IMR-90 (cell line): ENCODE data around the gene BRSK1. TPM values are rescaled to one million over a fixed set of nuclear protein-coding genes. Genes with fewer than 3 reads are reported as not detected.

Experiments used
- ATAC-seq: fragments of 200-7000 bp; cut with Tn5 transposase; 2 replicates; pipeline ENCODE4 v1.9.1; 2020; ENCODE audit warnings: low read depth, mild to moderate bottlenecking, moderate library complexity
- BruUV-seq: library from RNA; stranded (reverse); fragments of 400-500 nt; replicated peaks from 2 replicates; lab custom pipeline; 2021; lab: Mats Ljungman, UMichigan
- CTCF ChIA-PET: fragments of 300-600 bp; formaldehyde crosslinking; extraction: SDS; loops from one replicate; lab custom pipeline; 2021; ENCODE audit warnings: antibody characterized with exemption; lab: Yijun Ruan, JAX
- POLR2A ChIA-PET: fragments of 300-600 bp; sonication (Branson Sonifier 250); formaldehyde crosslinking; loops from one replicate; lab custom pipeline; 2022; ENCODE audit warnings: antibody characterized with exemption; ENCODE audit not compliant: unreplicated experiment; lab: Charles Lee
- DNase-seq: peaks from one replicate; pipeline ENCODE4 v3.0.0; 2013
- H2AFZ ChIP-seq: replicated peaks from 2 replicates; pipeline ENCODE3; 2013; ENCODE audit warnings: low read length, mild to moderate bottlenecking; ENCODE audit not compliant: poor library complexity
- H2AK5ac ChIP-seq: 2 replicates; pipeline ENCODE4 v1.6.1; 2013; ENCODE audit warnings: low read depth, low read length, inconsistent platforms
- H2AK9ac ChIP-seq: replicated peaks from 2 replicates; pipeline ENCODE3; 2013; ENCODE audit warnings: mild to moderate bottlenecking, low read depth, low read length, moderate library complexity; ENCODE audit not compliant: poor library complexity
- H2BK120ac ChIP-seq: 2 replicates; pipeline ENCODE4 v1.6.1; 2013; ENCODE audit warnings: low read depth, low read length, inconsistent platforms
- H2BK15ac ChIP-seq: 3 replicates; pipeline ENCODE4 v1.6.1; 2013; ENCODE audit warnings: low read depth, low read length, inconsistent platforms
- H2BK20ac ChIP-seq: 2 replicates; pipeline ENCODE4 v1.6.1; 2013; ENCODE audit warnings: low read depth, mild to moderate bottlenecking, inconsistent platforms, low read length, moderate library complexity
- H2BK5ac ChIP-seq: 2 replicates; pipeline ENCODE4 v1.6.1; 2013; ENCODE audit warnings: mild to moderate bottlenecking, low read depth, low read length, inconsistent platforms; ENCODE audit not compliant: poor library complexity, severe bottlenecking
- H3K14ac ChIP-seq: replicated peaks from 2 replicates; pipeline ENCODE4 v1.6.1; 2013; ENCODE audit warnings: low read depth, low read length, inconsistent platforms
- H3K18ac ChIP-seq: 2 replicates; pipeline ENCODE4 v1.6.1; 2013; ENCODE audit warnings: low read depth, low read length, control low read depth
- H3K23ac ChIP-seq: 2 replicates; pipeline ENCODE4 v1.6.1; 2013; ENCODE audit warnings: low read depth, low read length, inconsistent platforms
- H3K27ac ChIP-seq: 2 replicates; pipeline ENCODE4 v1.5.1; 2013; ENCODE audit warnings: mild to moderate bottlenecking, control low read depth, low read length; ENCODE audit not compliant: insufficient read depth
- H3K27me3 ChIP-seq: 2 replicates; pipeline ENCODE4 v1.6.1; 2013; ENCODE audit warnings: low read length; ENCODE audit not compliant: control insufficient read depth, insufficient read depth
- H3K36me3 ChIP-seq: 2 replicates; pipeline ENCODE4 v1.6.1; 2013; ENCODE audit warnings: low read length, mixed read lengths; ENCODE audit not compliant: control insufficient read depth, insufficient read depth
- H3K4ac ChIP-seq: 2 replicates; pipeline ENCODE4 v1.6.1; 2013; ENCODE audit warnings: low read depth, low read length, inconsistent platforms
- H3K4me1 ChIP-seq: 2 replicates; pipeline ENCODE4 v1.6.1; 2013; ENCODE audit warnings: low read length, mixed read lengths; ENCODE audit not compliant: control insufficient read depth, insufficient read depth
- H3K4me2 ChIP-seq: 2 replicates; pipeline ENCODE4 v1.6.1; 2013; ENCODE audit warnings: low read depth, mild to moderate bottlenecking, control low read depth, low read length, moderate library complexity
- H3K4me3 ChIP-seq: 2 replicates; pipeline ENCODE4 v1.5.1; 2013; ENCODE audit warnings: low read depth, mild to moderate bottlenecking, control low read depth, low read length, moderate library complexity; ENCODE audit not compliant: insufficient read depth
- H3K56ac ChIP-seq: 2 replicates; pipeline ENCODE4 v1.6.1; 2013; ENCODE audit warnings: low read length, inconsistent platforms; ENCODE audit not compliant: insufficient read depth; ENCODE audit errors: extremely low read depth
- H3K79me1 ChIP-seq, 2 experiments: 2 replicates each; pipeline ENCODE4 v1.6.1; 2013; ENCODE audit warnings: low read length in 2 of 2, inconsistent platforms in 1 of 2, low read depth in 1 of 2
- H3K9ac ChIP-seq: 2 replicates; pipeline ENCODE4 v1.6.1; 2013; ENCODE audit warnings: low read depth, low read length, control low read depth
- H3K9me1 ChIP-seq: 2 replicates; pipeline ENCODE4 v1.6.1; 2013; ENCODE audit warnings: low read length, inconsistent platforms; ENCODE audit not compliant: insufficient read depth
- H3K9me3 ChIP-seq: 2 replicates; pipeline ENCODE4 v1.6.1; 2013; ENCODE audit warnings: low read length; ENCODE audit not compliant: control insufficient read depth, insufficient read depth
- H4K20me1 ChIP-seq: 2 replicates; pipeline ENCODE4 v1.6.1; 2013; ENCODE audit warnings: low read length, inconsistent platforms; ENCODE audit not compliant: insufficient read depth
- H4K5ac ChIP-seq: 2 replicates; pipeline ENCODE4 v1.6.1; 2013; ENCODE audit warnings: mild to moderate bottlenecking, low read depth, low read length, control low read depth
- H4K8ac ChIP-seq, 2 experiments: 2 replicates each; pipeline ENCODE4 v1.6.1; 2013; ENCODE audit warnings: low read depth in 2 of 2, low read length in 2 of 2, control low read depth in 1 of 2, inconsistent platforms in 1 of 2
- H4K91ac ChIP-seq: 2 replicates; pipeline ENCODE4 v1.6.1; 2013; ENCODE audit warnings: low read depth, low read length, inconsistent platforms; ENCODE audit not compliant: insufficient read depth
- CEBPB ChIP-seq: IDR thresholded peaks from 2 replicates; pipeline ENCODE4 v1.6.1; 2012; ENCODE audit warnings: low read depth, low read length, improper control_type of control experiment
- FOS ChIP-seq: fragments of 150-350 bp; IDR thresholded peaks from 2 replicates; pipeline ENCODE4 v1.6.1; 2016; ENCODE audit warnings: low read depth, low read length
- MAFK ChIP-seq: IDR thresholded peaks from 2 replicates; pipeline ENCODE4 v1.6.1; 2012; ENCODE audit warnings: low read depth, low read length, improper control_type of control experiment
- POLR2A ChIP-seq: IDR thresholded peaks from 2 replicates; pipeline ENCODE4 v1.6.1; 2012; ENCODE audit warnings: mild to moderate bottlenecking, low read depth, low read length
- RAD21 ChIP-seq: IDR thresholded peaks from 2 replicates; pipeline ENCODE4 v1.6.1; 2012; ENCODE audit warnings: low read length, improper control_type of control experiment
- RCOR1 ChIP-seq: IDR thresholded peaks from 2 replicates; pipeline ENCODE4 v1.6.1; 2012; ENCODE audit warnings: mild to moderate bottlenecking, low read length, improper control_type of control experiment; ENCODE audit not compliant: insufficient replicate concordance
- WGBS, 2 experiments: methylation state at CpG; one replicate each; pipeline versions ENCODE4 v1.1.5 to v1.1.7; 2013; ENCODE audit warnings: missing lambda C conversion rate in 2 of 2; ENCODE audit not compliant: insufficient read length in 1 of 2; ENCODE audit errors: extremely low coverage in 2 of 2; 5-methylcytosine and 5-hydroxymethylcytosine counted together
- dilution Hi-C: fragments of 300-500 bp; cut with HindIII; formaldehyde crosslinking; loops from one replicate; pipeline ENCODE4 v1.14.3; 2018; ENCODE audit warnings: low sequenced_read_pairs; ENCODE audit not compliant: unreplicated experiment
- in situ Hi-C: fragments of 300-500 bp; cut with MboI; formaldehyde crosslinking; loops from 3 replicates; pipeline ENCODE4 v1.14.3; 2019; ENCODE audit warnings: low sequenced_read_pairs, inconsistent platforms, mixed read lengths
- intact Hi-C: fragments of 100-400 bp; cut with micrococcal nuclease; formaldehyde crosslinking; loops from 2 replicates; pipeline ENCODE4 v1.10.0; 2022
- polyA plus RNA-seq, 3 experiments: library from polyadenylated mRNA; depleted of rRNA; stranded (reverse); fragments of >200 nt; gene quantifications; 2 replicates each; pipeline ENCODE4 v1.2.3, GENCODE V29; 2012; ENCODE audit warnings: low replicate concordance in 1 of 3
- total RNA-seq: library from RNA; depleted of rRNA; stranded (reverse); fragments of >200 nt; gene quantifications from 2 replicates; pipeline ENCODE4 v1.2.3, GENCODE V29; 2012
- TF ChIP-seq, protein P1 (sequence below): conservative IDR thresholded peaks from 2 replicates; pipeline ENCODE4 v1.5.1; 2012; ENCODE audit warnings: mild to moderate bottlenecking, low read depth, low read length, improper control_type of control experiment

BRSK1 gene
- total and polyA plus RNA-seq, 2 of the 4 experiments (the other 2 are of a cell fraction): 2.5 to 22.3 TPM

DNA sequence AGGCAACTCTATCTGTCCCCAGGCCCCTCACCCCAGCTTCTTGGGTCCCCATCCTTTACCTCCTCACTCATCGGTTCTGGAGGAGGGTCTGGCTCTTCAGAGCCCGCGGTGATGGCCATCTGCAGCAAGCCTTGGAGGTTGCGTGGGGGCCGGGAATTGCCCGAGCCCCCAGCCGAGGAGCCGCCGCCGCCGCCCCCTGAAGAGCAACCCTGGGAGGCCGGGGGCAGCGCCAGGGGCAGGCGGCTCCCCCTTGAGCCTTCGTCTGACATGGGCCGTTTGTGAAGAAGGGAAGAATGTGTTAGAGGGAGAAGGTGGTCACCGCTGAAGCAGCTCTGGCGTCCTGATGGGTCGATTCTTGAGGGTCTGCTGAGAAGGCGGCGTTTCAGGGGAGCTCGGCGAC, 4.5 kb upstream of the BRSK1 start:
- Histone ChIP-seq H4K8ac (peak overlapping the region; percentile 95 to 96), H3K9me1 (peaks cover 10% of the 10 kb centered on the region), H2AFZ (peak overlapping the region; percentile 93), H3K9ac (peak overlapping the region; percentile 77), H3K18ac (no peak overlapping the region), H3K23ac (peak overlapping the region; percentile 84; the same call in 1 of the 2 replicates), H3K36me3 (peaks cover 13% of the 10 kb centered on the region; the same call in 1 of the 2 replicates), H3K4me2 (peak overlapping the region; percentile 91), H3K27ac (peak overlapping the region; percentile 48; the same call in 1 of the 2 replicates), H3K4ac (peak overlapping the region; percentile 85), H3K9me3 (no peaks in the 10 kb centered on the region), H3K27me3 (no peaks in the 10 kb centered on the region), H3K4me1 (peaks cover 13% of the 10 kb centered on the region; the same call in 1 of the 2 replicates), H2BK5ac (no peak overlapping the region), H4K91ac (peak overlapping the region; percentile 41; the same call in 1 of the 2 replicates), H2BK120ac (no peak overlapping the region), H3K56ac (peak overlapping the region; percentile 32; the same call in 1 of the 2 replicates), H3K4me3 (peak overlapping the region; percentile 70), H2AK5ac (peak overlapping the region; percentile 81), H3K14ac (peak overlapping the region; percentile 86), H4K5ac (peak overlapping the region; percentile 78), H2BK15ac (no peak overlapping the region), H2AK9ac (peak overlapping the region; percentile 84), H2BK20ac (no peak overlapping the region), H3K79me1 (peaks cover 3 to 25% of the 10 kb centered on the region in 2 experiments; a peak in 3 of 4 replicates), H4K20me1 (no peaks in the 10 kb centered on the region)
- POLR2A ChIA-PET: no interaction called here
- dilution Hi-C loops: no loop called here
- DNase-seq: no peak
- intact Hi-C loops: no loop called here
- BruUV-seq: no TSS peak
- no peak for TF ChIP-seq FOS
- no peak for TF ChIP-seq RCOR1
- TF ChIP-seq MAFK: no peak
- TF ChIP-seq, protein P1, sequence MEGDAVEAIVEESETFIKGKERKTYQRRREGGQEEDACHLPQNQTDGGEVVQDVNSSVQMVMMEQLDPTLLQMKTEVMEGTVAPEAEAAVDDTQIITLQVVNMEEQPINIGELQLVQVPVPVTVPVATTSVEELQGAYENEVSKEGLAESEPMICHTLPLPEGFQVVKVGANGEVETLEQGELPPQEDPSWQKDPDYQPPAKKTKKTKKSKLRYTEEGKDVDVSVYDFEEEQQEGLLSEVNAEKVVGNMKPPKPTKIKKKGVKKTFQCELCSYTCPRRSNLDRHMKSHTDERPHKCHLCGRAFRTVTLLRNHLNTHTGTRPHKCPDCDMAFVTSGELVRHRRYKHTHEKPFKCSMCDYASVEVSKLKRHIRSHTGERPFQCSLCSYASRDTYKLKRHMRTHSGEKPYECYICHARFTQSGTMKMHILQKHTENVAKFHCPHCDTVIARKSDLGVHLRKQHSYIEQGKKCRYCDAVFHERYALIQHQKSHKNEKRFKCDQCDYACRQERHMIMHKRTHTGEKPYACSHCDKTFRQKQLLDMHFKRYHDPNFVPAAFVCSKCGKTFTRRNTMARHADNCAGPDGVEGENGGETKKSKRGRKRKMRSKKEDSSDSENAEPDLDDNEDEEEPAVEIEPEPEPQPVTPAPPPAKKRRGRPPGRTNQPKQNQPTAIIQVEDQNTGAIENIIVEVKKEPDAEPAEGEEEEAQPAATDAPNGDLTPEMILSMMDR: no peak
- no peak for TF ChIP-seq POLR2A
- no peak for TF ChIP-seq CEBPB
- TF ChIP-seq RAD21: no peak
- in situ Hi-C loops: loop anchor here (25.0 kb wide), 1 partner anchor 358 kb away; the partner anchor contains the start of genes CCDC106, ZNF580 and ZNF581
- WGBS, 2 experiments: 0% methylated on average over 1 of the region's 23 CpGs; no CpG with 5 or more reads in 1 of the 2 experiments
- CTCF ChIA-PET: no interaction called here
- ATAC-seq: no peak
